Endothelial cell of hepatic sinusoid (primary cell): ENCODE measurements around the gene RNF227.

Experiments used
- in situ Hi-C: cut with HindIII; loops from 2 replicates; pipeline ENCODE4 v1.10.0; 2017; ENCODE audit warnings: low sequenced_read_pairs

Gene RNF227

DNA sequence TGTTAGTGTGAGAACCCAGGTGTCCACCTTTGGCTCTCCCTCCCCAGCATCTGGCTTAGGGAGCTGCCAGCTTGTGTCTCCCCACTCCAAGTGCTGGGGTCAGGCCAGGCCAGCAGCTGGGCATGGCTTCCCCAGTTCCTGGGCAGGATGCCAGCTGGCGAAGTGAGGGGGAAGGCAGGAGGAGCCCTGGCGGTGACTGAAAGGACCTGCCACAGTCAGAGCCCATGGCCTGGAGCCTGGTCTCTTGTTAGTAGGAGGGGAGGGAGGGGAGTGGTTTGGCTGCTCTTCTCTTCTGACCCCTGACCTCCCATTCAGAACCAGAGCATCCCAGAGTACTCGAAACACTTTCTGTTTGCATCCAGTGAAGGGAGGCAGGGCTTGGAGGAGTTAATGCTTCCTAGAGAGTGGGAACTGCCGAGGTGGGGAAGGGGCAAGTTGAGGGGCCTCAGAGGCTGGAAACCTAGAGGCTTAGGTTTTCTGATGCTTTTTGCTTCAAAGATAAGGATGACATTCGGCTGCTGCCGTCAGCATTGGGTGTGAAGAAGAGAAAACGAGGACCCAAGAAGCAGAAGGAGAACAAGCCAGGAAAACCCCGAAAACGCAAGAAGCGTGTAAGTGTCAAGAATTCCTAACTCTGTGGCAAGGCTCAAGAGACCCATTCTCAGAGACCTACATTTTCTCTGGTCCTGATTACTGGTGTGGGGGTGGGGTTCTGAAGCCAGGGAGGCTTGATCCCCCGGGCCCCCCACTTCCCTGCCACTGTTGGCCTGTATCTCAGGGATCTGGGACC is 26.7 kb downstream of the RNF227 start:
- in situ Hi-C loops = no loop called here

DNA sequence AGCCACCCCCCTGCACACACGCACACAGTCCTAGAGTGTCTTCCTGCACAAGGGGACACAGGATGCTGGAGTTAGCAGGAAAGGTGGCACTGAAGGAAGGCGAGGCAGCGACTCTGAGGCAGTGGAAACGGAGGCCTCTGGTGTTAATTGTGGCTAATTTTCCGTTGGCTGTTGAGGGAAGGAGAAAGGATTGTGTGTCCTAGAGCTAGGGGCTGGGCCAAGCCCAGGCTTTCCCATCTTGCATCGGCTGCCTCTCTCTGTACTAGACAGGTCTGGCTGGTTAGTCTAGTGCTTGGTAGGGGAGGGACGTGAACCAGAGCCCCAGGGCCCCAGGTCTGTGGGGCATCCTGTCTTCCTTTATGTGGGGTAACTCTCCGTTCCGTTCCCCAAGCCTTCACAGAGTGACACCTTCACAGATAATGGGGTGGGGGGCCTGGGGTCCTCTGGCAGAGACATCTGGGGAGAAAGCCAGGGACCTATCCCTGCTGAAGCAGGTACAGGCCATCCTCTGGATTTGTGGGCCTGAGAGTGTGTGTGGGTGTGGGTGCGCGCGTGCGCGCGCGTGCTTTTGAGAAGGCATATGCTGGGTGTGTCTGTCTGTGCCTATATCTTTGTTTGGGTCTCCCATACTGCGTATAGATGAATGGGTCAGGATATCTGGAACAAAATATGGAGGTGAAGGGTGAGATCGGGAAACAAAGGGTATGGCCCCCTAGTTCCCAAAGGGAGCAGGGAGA is 27.7 kb downstream of the RNF227 start, which contains the start of gene CHD3:
TSS of gene CHD3 (plus strand) at position 606 of the 737 bp plus-strand sequence. CDS start 212 bp downstream, outside the sequence.
- in situ Hi-C loops = no loop called here

DNA sequence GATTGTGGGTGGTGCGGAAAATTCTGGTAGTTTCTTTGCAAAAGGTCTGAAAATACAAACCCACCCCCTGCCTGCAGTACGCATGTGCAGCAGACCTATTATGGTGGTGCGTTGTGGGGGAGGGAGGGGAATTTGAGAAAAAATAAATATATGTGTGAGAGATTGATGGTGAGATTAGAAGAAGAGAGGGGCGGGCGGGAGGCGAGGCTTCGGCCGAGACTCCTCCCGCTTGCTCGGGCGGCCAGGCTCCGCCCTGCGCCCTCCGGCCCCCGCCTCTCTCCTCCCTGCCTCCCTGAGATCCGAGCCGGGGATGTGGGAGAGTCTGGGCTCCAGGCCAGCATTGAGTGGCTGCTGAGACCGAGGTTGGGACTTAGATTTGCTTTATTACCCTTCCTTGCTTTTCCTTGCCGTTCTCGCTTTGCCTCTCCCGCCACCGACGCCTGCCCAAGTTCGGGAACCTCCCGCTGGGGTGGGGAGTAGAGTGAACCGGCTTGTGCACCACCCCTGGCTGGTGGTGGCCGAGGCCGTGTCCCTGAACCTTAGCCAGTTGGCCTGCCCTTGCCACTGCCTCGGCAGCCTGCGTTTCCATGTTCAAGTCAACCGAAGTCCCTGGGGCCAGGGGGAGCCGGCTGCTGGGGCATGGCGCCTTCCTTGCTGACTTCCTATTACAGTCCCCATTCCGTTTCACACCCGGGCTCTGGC is 28.5 kb downstream of the RNF227 start:
- in situ Hi-C loops = no loop called here

DNA sequence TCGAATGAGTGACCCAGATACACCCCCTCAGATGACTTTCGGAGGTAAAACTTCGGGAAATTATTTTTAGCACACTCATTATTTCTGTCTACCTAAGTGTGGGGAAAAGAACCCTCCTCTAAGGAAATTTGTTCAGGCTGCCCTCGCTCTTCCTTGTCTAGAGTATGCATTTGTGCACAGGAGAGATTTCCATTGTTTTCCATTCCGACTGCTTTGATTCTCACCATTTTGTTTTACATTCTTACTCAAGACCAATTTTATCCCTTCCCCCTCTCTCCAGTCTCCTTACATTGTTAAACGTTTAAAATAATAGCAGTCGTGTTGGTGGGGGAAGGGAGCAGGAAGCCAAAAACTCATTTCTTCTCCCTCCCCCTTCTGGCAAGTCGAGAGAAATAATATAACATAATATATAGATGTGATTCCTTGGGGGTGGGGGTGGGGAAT is 29.0 kb downstream of the RNF227 start:
- in situ Hi-C loops = no loop called here

DNA sequence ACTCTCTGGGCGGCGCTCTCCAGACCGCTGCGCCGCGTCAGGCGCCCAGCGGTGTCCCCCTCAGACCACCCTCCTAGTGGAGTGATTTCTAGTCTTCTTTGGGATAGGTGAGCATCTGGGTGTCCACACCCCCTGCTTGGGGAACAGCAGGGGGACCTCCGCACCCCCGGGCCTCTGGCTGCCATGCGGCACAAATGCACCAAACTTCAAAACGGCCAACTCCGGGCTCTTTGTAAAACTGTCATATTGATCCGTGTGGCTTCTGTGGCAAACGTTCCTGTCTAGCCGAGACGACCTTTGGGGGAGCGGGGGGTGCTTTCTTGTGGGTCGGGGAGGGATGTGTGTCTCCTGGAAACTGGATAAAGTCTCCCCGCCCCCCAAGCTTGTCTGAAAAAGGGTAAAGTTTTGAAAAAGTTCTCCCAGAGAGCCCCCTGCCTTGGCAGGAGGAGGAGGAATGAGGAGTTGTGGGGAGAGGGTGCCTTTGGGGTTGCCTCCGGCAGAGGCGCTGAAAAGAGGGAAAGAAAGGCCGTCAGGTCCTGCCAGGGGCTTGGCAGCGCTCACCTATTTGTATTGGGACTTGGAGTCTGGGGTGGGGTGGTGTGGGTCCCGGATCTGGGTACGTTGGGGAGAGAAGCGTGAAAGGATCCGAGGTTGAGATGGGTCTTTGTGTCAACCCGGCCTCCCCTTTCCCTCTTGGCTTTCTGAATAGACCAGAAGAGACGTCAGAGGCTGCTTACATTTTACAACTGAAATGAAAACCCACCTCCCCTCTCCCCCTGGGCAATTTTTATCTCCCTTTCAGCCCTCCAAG is 29.7 kb downstream of the RNF227 start:
- in situ Hi-C loops = no loop called here

DNA sequence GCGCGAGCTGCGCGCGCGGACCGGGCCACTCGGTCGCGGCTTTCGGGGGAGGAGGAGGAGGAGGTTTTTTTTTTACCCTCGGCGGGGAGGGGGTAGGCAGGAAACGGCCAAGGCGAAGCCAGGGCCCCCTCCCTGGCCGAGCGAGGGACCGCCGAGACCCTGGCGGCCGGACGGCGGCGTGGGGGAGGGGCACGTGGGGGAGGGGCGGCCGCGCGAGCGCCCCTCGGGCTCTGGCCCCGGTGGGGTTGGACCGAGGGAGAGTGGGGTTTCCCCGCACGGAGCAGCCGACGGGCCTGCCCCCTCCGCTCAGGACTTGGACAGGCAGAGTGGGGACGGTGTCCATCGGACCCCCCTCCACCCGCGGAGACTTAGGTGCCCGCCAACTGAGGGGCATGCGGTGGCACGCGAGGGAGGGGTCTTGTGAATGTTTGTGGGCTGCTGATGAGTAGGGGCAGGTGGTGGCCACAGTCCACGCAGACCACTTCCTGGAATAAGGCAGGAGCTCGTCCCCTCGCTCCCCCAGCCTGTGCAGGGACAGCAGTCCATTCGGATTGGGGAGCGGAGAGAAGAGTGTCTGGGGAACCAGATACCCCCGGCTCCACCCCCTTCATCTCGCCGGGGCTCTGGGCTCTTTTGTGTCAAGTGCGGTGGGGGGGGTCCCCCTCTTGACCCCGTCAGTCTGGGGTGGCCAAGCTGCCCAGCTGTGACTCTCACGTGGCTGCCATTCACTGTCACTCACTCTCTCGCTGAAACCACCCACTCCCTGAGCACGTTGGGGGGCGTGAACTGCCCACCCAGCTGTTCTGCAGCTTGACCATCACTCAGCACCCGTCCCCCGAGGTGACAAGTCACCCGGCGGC is 30.5 kb downstream of the RNF227 start:
- in situ Hi-C loops = no loop called here

DNA sequence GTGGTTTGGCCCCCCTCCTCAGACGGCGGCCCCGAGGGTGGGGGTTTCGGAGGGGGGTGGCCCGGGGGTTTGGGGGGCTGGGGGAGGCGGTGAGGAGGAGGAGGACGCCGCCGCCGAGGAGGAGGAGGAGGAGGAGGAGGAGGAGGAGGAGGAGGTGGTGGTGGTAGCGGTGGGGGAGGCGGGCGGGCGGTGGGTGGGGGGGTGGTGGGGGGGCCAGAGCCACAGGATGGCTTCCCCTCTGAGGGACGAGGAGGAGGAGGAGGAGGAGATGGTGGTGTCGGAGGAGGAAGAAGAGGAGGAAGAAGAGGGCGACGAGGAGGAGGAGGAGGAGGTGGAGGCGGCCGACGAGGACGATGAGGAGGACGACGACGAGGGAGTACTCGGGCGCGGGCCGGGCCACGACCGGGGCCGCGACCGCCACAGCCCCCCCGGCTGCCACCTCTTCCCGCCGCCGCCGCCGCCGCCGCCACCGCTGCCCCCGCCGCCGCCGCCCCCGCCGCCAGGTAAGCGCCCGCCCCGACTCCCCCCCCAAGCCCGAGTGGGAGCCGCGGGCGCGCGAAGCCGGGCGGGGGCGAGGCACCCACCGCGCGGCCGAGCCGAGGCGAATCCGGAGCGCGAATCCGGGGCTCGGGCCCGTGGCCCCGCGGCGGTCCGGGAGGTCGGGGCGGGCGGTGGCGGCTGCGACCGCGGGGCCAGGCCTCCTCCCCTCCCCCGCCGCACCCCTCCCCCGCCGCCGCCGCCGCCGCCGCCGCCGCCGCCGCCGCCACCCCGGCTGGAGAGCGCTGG is 31.3 kb downstream of the RNF227 start:
- in situ Hi-C loops = no loop called here

DNA sequence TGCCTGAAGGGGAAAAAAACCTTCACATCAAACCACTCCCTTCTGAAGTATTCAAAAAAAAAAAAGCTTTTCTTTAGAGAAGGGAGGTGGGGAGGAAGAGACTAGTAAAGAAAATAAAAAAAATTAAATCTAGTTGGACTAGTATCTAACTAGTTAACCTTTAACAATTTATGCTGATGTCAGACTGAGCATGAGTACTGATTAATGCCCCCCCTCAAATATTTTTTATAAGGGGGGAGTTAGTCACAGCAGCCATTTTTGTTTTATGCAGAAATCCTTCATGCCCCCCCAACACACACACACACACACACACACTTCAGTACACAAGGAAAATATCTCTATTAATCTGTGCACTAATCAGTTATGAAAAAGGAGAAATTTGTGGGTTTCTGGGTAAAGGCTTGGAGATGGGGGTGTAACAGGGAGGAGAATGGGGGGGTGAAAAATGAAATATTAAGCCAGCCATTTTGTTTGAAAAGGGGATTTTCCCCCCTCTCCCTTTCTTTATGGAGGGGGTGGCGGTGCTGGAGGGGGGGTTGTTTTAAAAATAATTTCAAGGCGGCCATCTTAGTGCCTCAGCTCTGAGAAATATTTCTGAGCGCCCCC is 32.2 kb downstream of the RNF227 start:
- in situ Hi-C loops = no loop called here

DNA sequence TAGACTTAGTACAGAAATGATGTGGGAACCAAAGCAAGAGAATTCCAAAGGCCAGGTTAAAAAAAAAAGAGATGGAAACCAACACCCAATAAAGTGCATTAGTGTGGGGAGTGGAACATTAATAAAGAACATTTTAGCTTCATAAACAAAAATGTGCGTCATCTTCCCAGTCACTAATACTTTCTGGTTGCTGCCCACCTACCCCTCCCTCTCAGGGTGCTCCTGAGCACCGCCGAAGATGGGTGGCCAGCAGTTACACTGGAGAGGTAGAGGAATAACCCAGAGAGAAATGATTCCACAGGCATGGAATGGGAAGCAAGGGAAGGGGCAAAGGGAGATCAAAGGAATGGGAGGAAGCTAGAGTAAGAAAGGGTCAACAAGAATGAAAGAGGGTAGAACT is 33.5 kb downstream of the RNF227 start:
- in situ Hi-C loops = no loop called here

DNA sequence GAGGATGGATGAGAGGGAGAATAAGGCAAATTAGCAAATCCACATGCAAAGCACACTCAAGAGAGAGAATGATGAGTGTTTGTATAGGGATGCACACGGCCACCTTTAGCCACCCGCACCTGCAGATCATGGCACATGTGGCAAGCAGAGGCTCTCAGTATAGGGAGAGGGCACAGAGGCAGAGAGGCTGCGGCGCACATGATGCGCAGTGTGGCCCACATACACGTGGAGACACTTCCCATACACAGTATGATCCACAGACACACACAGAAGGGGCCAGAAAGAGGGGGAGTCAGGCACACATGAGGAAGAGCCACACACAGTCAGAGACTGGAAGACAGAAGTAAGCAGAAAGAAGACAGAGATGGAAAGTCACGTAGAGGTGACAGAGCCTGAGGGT is 34.0 kb downstream of the RNF227 start:
- in situ Hi-C loops = no loop called here

DNA sequence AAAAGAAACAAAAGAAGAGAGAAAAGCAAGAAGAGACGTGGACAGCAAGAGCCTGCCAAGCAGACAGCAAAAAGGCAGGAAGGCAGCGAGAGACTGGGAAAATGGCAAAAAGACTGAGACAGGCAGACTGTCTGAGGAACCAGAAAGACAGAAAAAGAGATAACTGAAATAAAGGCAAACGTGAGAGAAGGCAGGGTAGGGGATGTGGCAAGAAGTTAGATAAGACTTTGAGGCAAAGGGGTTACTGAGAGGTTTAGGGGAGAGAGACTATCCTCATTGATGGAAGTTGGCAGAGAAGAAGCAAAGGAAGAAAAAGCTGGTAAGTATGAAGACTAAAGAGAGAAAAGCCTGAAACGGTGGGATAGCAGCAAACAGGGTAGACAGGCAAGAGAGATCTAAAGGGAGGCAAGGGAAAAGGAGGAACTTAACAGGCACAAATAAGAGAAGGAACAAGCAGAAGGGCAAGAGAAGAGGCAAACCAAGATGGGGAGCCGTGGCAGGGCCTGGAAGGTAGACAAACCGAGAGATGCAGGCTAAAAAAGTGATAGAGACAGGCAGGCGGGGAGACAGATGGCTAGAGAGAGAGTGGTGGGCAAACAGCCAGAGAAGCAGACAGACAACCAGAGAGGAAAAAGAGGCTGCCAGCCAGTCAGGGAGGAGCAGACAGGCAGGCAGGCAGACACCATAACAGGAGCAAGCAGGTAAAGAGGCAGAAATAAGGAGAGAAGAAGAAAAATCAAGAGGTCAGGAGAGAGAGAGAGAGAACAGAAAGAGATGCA is 34.6 kb downstream of the RNF227 start:
- in situ Hi-C loops = no loop called here

DNA sequence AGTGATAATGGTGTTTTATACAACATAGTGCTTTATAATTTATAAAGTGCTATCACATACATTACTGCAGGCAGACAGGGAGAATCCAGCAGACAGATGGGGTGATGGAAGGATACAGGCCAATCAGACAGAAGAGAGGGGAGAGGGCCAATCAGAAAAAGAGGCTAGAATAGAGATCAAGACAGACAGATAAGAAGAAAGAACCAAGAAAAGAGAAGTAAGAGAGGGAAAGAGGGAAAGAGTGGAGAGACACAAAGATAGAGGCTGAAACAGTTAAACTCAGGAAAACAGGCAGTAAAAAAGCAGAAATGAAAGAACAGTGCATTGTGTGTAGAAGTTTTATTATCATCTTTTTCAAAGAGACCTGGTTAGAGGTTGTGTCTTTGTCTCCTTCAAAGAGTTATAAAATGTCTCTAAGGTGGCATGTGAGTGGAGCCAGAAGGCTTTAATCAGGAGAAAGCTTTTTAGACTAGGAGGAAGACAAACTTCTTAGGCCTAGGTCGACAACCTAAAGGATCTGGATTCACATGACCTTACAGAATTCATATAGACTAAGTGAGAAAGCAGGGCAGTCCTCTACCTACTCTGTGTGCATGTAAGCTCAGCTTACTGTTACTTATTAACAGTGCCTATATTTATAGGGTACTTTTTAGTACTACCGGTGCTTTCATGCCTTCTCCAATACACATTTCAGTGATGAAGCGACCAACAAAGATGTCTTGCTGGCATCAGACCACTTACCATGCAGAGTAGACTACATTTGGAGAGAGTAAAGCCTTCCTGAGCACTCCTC is 35.8 kb downstream of the RNF227 start:
- in situ Hi-C loops = no loop called here

DNA sequence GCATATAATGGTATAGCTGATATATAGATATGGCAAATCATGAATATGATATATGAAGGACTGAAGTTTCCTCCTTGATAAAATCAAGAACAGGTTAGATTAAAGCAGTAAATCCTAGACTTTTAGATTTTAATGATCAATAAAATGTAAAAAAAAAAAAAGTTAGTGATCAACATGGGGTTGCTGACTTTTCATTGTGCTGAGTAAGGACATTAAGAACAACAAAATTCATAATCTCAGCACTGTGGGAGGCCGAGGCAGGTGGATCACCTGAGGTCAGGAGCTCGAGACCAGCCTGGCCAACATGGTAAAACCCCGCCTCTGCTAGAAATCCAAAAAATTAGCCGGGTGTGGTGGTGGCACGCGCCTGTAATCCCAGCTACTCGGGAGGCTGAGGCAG is 37.9 kb downstream of the RNF227 start:
- in situ Hi-C loops = no loop called here

DNA sequence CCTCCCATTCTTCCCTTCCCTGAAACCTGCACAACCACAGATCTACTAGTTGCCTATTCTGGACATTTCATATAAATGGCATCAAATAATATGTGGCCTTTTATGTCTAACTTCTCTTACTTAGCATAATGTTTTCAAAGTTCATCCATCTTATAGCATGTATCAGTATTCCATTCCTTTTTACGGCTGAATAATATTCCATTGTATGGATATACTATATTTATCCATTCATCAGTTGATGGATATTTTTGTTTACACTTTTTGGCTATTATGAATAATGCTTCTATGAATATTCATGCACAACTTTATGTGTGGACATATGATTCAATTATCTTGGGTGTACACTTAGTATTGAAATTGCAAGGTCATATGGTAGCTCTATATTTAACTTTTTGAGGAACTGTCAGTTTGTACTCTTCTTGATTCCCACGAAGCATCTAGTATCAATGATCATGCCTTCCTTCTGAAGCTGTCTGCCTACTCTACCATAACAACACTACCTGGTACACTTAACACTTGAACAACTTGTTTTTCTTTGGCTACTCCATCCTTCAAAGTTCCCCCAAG is 40.2 kb downstream of the RNF227 start:
- in situ Hi-C loops = no loop called here

DNA sequence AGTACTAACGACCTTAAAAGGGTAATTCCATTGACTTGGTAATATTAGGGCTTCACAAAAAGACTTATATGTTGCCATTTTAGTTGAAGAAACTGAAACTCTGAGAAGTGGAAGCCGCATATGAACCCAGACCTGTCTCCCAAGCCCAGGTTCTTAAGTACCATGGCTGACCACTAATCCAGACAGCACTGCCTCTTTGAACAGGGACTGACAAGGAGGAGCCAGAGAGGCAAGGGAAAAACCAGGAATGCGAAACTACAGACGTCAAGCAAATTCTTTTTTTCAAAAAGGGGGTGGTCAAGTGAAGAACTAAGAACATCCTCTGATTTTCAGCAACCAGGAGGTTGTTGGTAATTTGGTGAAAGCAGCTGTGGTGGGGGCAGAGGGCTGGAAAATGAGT is 43.0 kb downstream of the RNF227 start:
- in situ Hi-C loops = no loop called here

DNA sequence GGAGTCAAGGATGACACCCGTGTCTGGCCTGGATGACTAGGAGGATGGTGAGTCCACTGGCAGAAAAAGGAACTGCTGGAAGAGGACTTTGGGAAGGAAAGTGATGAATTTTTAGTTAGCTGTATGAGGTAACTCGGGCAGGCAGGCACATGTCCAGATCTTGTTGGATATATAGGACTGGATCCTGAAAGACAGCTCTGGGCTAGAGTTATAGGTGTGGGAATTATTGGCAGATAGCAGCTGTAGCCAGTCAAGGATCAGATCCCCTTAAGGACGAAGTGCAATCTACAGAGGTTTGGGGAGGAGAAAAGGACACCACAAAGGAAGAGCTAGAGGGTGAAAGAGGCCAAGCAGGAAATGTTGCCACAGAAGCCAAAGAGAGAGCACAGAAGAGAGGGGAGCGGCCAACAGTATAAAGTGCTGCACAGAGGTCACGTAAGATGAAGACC is 48.2 kb downstream of the RNF227 start:
- in situ Hi-C loops = no loop called here
